Measurements from ENCODE around the gene PTPRK.

DNA sequence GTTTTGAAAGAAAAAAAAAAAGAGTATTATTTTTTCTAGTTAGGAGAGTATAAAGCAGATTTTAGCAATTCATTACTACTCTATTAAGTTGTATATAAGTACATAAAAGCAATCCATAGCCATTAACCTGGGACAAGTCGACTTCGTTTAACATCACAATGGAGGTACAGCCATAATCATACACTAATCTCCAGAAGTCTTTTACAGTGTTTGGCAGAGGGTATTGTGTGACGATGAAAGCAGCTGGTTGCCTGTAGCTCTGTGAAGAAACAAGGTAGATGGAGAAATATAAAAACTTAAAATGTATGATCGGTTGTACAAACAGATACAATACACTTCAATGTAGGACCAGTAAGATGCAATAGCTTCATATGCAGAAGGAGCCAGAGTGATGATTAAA lies 543.6 kb downstream of the PTPRK start:
- no peak for TF ChIP-seq POLR2A (IDR thresholded peaks at IDR 0.05)
- TF ChIP-seq, protein P1, sequence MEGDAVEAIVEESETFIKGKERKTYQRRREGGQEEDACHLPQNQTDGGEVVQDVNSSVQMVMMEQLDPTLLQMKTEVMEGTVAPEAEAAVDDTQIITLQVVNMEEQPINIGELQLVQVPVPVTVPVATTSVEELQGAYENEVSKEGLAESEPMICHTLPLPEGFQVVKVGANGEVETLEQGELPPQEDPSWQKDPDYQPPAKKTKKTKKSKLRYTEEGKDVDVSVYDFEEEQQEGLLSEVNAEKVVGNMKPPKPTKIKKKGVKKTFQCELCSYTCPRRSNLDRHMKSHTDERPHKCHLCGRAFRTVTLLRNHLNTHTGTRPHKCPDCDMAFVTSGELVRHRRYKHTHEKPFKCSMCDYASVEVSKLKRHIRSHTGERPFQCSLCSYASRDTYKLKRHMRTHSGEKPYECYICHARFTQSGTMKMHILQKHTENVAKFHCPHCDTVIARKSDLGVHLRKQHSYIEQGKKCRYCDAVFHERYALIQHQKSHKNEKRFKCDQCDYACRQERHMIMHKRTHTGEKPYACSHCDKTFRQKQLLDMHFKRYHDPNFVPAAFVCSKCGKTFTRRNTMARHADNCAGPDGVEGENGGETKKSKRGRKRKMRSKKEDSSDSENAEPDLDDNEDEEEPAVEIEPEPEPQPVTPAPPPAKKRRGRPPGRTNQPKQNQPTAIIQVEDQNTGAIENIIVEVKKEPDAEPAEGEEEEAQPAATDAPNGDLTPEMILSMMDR (IDR thresholded peaks at IDR 0.05): no peak

Measured in lower leg skin (tissue), 3 donors.